GM12873 (cell line): ENCODE data around the gene C20orf96.

Experiments
- TF ChIP-seq, protein P1 (sequence below): IDR thresholded peaks from 2 replicates; pipeline ENCODE4 v1.5.1; 2012; ENCODE audit warnings: low read depth, mild to moderate bottlenecking, moderate library complexity, low read length, control low read depth; ENCODE audit not compliant: insufficient read depth; ENCODE audit errors: missing control alignments

C20orf96 gene

GRCh38 chr20:327186-328026, 36.9 kb upstream of the C20orf96 start:
- TF ChIP-seq, protein P1, sequence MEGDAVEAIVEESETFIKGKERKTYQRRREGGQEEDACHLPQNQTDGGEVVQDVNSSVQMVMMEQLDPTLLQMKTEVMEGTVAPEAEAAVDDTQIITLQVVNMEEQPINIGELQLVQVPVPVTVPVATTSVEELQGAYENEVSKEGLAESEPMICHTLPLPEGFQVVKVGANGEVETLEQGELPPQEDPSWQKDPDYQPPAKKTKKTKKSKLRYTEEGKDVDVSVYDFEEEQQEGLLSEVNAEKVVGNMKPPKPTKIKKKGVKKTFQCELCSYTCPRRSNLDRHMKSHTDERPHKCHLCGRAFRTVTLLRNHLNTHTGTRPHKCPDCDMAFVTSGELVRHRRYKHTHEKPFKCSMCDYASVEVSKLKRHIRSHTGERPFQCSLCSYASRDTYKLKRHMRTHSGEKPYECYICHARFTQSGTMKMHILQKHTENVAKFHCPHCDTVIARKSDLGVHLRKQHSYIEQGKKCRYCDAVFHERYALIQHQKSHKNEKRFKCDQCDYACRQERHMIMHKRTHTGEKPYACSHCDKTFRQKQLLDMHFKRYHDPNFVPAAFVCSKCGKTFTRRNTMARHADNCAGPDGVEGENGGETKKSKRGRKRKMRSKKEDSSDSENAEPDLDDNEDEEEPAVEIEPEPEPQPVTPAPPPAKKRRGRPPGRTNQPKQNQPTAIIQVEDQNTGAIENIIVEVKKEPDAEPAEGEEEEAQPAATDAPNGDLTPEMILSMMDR, result no peak

- TF ChIP-seq, protein P1, result no peak
Observed at GRCh38 chr20:326645-327185, 36.2 kb upstream of the C20orf96 start.

DNA sequence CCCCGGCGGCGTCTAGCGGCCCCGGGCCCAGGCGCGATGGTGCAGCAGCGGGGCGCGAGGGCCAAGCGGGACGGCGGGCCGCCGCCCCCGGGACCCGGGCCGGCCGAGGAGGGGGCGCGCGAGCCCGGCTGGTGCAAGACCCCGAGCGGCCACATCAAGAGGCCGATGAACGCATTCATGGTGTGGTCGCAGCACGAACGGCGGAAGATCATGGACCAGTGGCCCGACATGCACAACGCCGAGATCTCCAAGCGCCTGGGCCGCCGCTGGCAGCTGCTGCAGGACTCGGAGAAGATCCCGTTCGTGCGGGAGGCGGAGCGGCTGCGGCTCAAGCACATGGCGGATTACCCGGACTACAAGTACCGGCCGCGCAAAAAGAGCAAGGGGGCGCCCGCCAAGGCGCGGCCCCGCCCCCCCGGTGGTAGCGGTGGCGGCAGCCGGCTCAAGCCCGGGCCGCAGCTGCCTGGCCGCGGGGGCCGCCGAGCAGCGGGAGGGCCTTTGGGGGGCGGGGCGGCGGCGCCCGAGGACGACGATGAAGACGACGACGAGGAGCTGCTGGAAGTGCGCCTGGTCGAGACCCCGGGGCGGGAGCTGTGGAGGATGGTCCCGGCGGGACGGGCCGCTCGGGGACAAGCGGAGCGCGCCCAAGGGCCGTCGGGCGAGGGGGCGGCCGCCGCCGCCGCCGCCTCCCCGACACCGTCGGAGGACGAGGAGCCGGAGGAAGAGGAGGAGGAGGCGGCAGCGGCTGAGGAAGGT, 35.5 kb upstream of the C20orf96 start:
- TF ChIP-seq, protein P1, result no peak

GRCh38 chr20:325045-325888, 34.7 kb upstream of the C20orf96 start, which contains the start of gene SOX12:
TSS of gene SOX12 (plus strand) at chr20:325552. CDS start at chr20:325925, 373 bp downstream.
- TF ChIP-seq, protein P1, result no peak

GRCh38 chr20:324177-325044, 33.9 kb upstream of the C20orf96 start:
- TF ChIP-seq, protein P1, result peak; percentile 62

DNA sequence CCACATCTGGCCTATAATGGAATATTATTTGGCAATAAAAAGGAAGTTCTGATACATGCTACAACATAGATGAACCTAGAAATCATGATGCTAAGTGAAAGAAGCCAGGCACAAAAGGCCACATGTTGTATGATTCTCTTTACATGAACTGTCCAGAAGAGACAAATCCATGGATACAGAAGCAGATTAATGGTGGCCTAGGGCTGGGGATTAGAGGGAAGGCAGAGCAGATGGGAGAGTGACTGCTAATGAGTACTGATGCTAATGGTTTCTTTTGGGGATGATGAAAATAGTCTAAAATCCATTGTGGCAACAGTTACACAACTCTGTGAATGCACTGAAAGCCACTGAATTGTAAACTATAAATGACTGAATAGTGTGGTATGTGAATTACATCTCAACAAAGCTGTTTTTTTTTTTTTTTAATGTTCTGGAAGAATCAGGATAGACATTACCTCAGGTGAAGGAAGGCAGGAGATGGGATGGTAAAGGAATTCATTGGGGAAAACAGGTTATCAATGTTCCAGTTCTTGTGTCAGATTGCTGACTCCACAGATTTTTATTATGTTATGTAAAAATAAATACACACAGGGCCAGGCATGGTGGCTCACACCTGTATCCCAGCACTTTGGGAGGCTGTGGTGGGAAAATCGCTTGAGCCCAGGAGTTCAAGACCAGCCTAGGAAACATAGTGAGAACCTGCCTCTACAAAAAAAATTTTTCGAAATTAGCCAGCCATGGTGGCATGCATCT, 25.9 kb upstream of the C20orf96 start:
- TF ChIP-seq, protein P1, result no peak
